ENCODE data around the gene CHGA. TPM values are rescaled to one million over a fixed set of nuclear protein-coding genes. Genes with fewer than 3 reads are reported as not detected.

Gene CHGA
- total and polyA plus RNA-seq, 2 experiments from 2014 or later, result 40.5 to 61.3 TPM

GRCh38 chr14:92978229-92979021 lies 55.5 kb downstream of the CHGA start:
- H3K9me2 ChIP-seq (replicated peaks; ENCODE audit: insufficient read depth), result no peaks in the 10 kb centered on the region
- H3K4me3 ChIP-seq, result no peak overlapping the region
- peaks cover 6% of the 10 kb centered on the region for H3K4me1 ChIP-seq (ENCODE audit: insufficient read depth)
- H3K27me3 ChIP-seq, result no peaks in the 10 kb centered on the region
- no peak for DNase-seq (ENCODE audit: low spot score)
- H3K36me3 ChIP-seq (replicated peaks; ENCODE audit: insufficient read depth, low read depth), result no peaks in the 10 kb centered on the region
- H3K27ac ChIP-seq, result no peak overlapping the region
- TF ChIP-seq EZH2 (IDR thresholded peaks at IDR 0.05; ENCODE audit: borderline replicate concordance), result no peak
- TF ChIP-seq EZH2phosphoT487 (IDR thresholded peaks at IDR 0.05; ENCODE audit: low read depth, severe bottlenecking, unreplicated experiment), result no peak
- TF ChIP-seq CTCF (IDR thresholded peaks at IDR 0.05; ENCODE audit: poor library complexity), result no peak
- H2AFZ ChIP-seq, result no peak overlapping the region
- WGBS (ENCODE audit: low lambda C conversion rate, missing lambda C conversion rate), result 82% methylated on average over 4 of the region's 4 CpGs
- no peaks in the 10 kb centered on the region for H3K9me3 ChIP-seq (ENCODE audit: low read depth)
- peaks cover 9% of the 10 kb centered on the region for H3K79me2 ChIP-seq
- no peaks in the 10 kb centered on the region for H4K20me1 ChIP-seq (ENCODE audit: insufficient read depth, poor library complexity, severe bottlenecking)
- H3K4me2 ChIP-seq, result no peak overlapping the region

- TF ChIP-seq EZH2phosphoT487 (IDR thresholded peaks at IDR 0.05; ENCODE audit: low read depth, severe bottlenecking, unreplicated experiment) (no peak), CTCF (IDR thresholded peaks at IDR 0.05; ENCODE audit: poor library complexity) (no peak), EZH2 (IDR thresholded peaks at IDR 0.05; ENCODE audit: borderline replicate concordance) (no peak)
- Histone ChIP-seq H3K27me3 (no peaks in the 10 kb centered on the region), H2AFZ (no peak overlapping the region), H3K4me2 (no peak overlapping the region), H4K20me1 (ENCODE audit: insufficient read depth, poor library complexity, severe bottlenecking) (no peaks in the 10 kb centered on the region), H3K4me1 (ENCODE audit: insufficient read depth) (peaks cover 6% of the 10 kb centered on the region), H3K27ac (no peak overlapping the region), H3K36me3 (replicated peaks; ENCODE audit: insufficient read depth, low read depth) (no peaks in the 10 kb centered on the region), H3K79me2 (peaks cover 12% of the 10 kb centered on the region), H3K9me2 (replicated peaks; ENCODE audit: insufficient read depth) (no peaks in the 10 kb centered on the region), H3K4me3 (no peak overlapping the region), H3K9me3 (ENCODE audit: low read depth) (no peaks in the 10 kb centered on the region)
- no peak for DNase-seq (ENCODE audit: low spot score)
- WGBS (ENCODE audit: low lambda C conversion rate, missing lambda C conversion rate), result 94% methylated on average over 4 of the region's 4 CpGs
Measured at GRCh38 chr14:92980866-92981265, 57.9 kb downstream of the CHGA start.

- TF ChIP-seq EZH2phosphoT487 (IDR thresholded peaks at IDR 0.05; ENCODE audit: low read depth, severe bottlenecking, unreplicated experiment) (no peak), CTCF (IDR thresholded peaks at IDR 0.05; ENCODE audit: poor library complexity) (no peak), EZH2 (IDR thresholded peaks at IDR 0.05; ENCODE audit: borderline replicate concordance) (no peak)
- no peaks in the 10 kb centered on the region for H3K9me2 ChIP-seq (replicated peaks; ENCODE audit: insufficient read depth)
- no peaks in the 10 kb centered on the region for H3K36me3 ChIP-seq (replicated peaks; ENCODE audit: insufficient read depth, low read depth)
- H3K4me2 ChIP-seq, result no peak overlapping the region
- no peak for DNase-seq (ENCODE audit: low spot score)
- peaks cover 13% of the 10 kb centered on the region for H3K4me1 ChIP-seq (ENCODE audit: insufficient read depth)
- no peak overlapping the region for H3K27ac ChIP-seq
- peaks cover 12% of the 10 kb centered on the region for H3K79me2 ChIP-seq
- 98% methylated on average over 8 of the region's 8 CpGs for WGBS (ENCODE audit: low lambda C conversion rate, missing lambda C conversion rate)
- no peaks in the 10 kb centered on the region for H3K27me3 ChIP-seq
- H4K20me1 ChIP-seq (ENCODE audit: insufficient read depth, poor library complexity, severe bottlenecking), result no peaks in the 10 kb centered on the region
- H3K4me3 ChIP-seq, result no peak overlapping the region
- H2AFZ ChIP-seq, result no peak overlapping the region
- H3K9me3 ChIP-seq (ENCODE audit: low read depth), result no peaks in the 10 kb centered on the region
Measured at GRCh38 chr14:92981726-92982125, 58.8 kb downstream of the CHGA start.

Data from hepatocyte (in vitro differentiated cells).